Coronary artery (tissue), 2 donors: ENCODE results near the gene NAPA.

Experiments
- DNase-seq: peaks from one replicate; pipeline ENCODE4 v3.0.0-alpha.2; 2017; ENCODE audit warnings: low spot score
- H3K27ac ChIP-seq, 2 donors: fragments of 200-600 bp; sonication (generic); one replicate each; pipeline ENCODE4 v1.5.1; 2016 to 2019
- H3K4me3 ChIP-seq: fragments of 200-600 bp; sonication (generic); 2 replicates; pipeline ENCODE4 v1.5.1; 2016; ENCODE audit warnings: mild to moderate bottlenecking, moderate library complexity
- CTCF ChIP-seq: fragments of 200-600 bp; sonication (generic); IDR thresholded peaks from one replicate; pipeline ENCODE4 v1.5.1; 2019; ENCODE audit warnings: antibody characterized with exemption

The NAPA gene

GRCh38 chr19:47497050-47497766, 17.7 kb downstream of the NAPA start:
- no peak overlapping the region for H3K4me3 ChIP-seq
- no peak for DNase-seq
- H3K27ac ChIP-seq, result no peak overlapping the region
- no peak for TF ChIP-seq CTCF

- DNase-seq, result no peak
- no peak overlapping the region for H3K27ac ChIP-seq
- H3K4me3 ChIP-seq, result no peak overlapping the region
- no peak for TF ChIP-seq CTCF
Observed at GRCh38 chr19:47495478-47496372, 19.1 kb downstream of the NAPA start.

GRCh38 chr19:47494729-47495128, 20.1 kb downstream of the NAPA start:
- DNase-seq, result no peak
- no peak overlapping the region for H3K4me3 ChIP-seq
- H3K27ac ChIP-seq, result no peak overlapping the region
- no peak for TF ChIP-seq CTCF

- DNase-seq, result no peak
- TF ChIP-seq CTCF, result no peak
- Histone ChIP-seq H3K27ac (no peak overlapping the region), H3K4me3 (no peak overlapping the region)
Observed at GRCh38 chr19:47494211-47494547, 20.7 kb downstream of the NAPA start.

GRCh38 chr19:47493378-47494210, 21.3 kb downstream of the NAPA start:
- no peak for TF ChIP-seq CTCF
- H3K4me3 ChIP-seq, result no peak overlapping the region
- H3K27ac ChIP-seq, result no peak overlapping the region
- no peak for DNase-seq

GRCh38 chr19:47492571-47493377, 22.1 kb downstream of the NAPA start:
- no peak overlapping the region for H3K27ac ChIP-seq
- H3K4me3 ChIP-seq, result no peak overlapping the region
- no peak for DNase-seq
- no peak for TF ChIP-seq CTCF
